Kidney (tissue), 14 donors: ENCODE data around the gene ST8SIA3. TPM values are rescaled to one million over a fixed set of nuclear protein-coding genes. Genes with fewer than 3 reads are reported as not detected.

Experiments
- DNase-seq, 5 donors: peaks; one replicate each; pipeline ENCODE4 v3.0.0-alpha.2; 2013 to 2020
- FAIRE-seq: peaks from 2 replicates; lab custom pipeline; 2012; peaks lifted over from hg19 to GRCh38; lab: Jason Lieb, UNC
- H3K27ac ChIP-seq, 2 donors: one replicate each; pipeline ENCODE4 v1.7.0; 2013; ENCODE audit warnings: low read depth in 2 of 2, low read length in 2 of 2, inconsistent platforms in 1 of 2
- H3K27me3 ChIP-seq: one replicate; pipeline ENCODE4 v1.7.1; 2013; ENCODE audit warnings: low read length, inconsistent platforms; ENCODE audit not compliant: control insufficient read depth, insufficient read depth
- H3K36me3 ChIP-seq, 3 donors: one replicate each; pipeline versions ENCODE4 v1.7.0 to v1.7.1; 2013; ENCODE audit warnings: low read length in 3 of 3, control low read depth in 1 of 3, inconsistent platforms in 1 of 3; ENCODE audit not compliant: insufficient read depth in 3 of 3, control insufficient read depth in 2 of 3
- H3K4me1 ChIP-seq, 3 donors: one replicate each; pipeline versions ENCODE4 v1.7.0 to v1.7.1; 2013; ENCODE audit warnings: low read length in 3 of 3, inconsistent platforms in 1 of 3, low read depth in 1 of 3; ENCODE audit not compliant: control insufficient read depth in 2 of 3, insufficient read depth in 2 of 3
- H3K4me3 ChIP-seq, 3 donors: one replicate each; pipeline versions ENCODE4 v1.7.0 to v1.8.1; 2013; ENCODE audit warnings: low read length in 3 of 3, control low read depth in 1 of 3, inconsistent platforms in 1 of 3
- H3K9ac ChIP-seq, 3 donors: one replicate each; pipeline versions ENCODE4 v1.7.0 to v1.7.1; 2013; ENCODE audit warnings: low read length in 3 of 3, control low read depth in 1 of 3, inconsistent platforms in 1 of 3
- H3K9me3 ChIP-seq, 3 donors: one replicate each; pipeline versions ENCODE4 v1.7.0 to v1.7.1; 2013; ENCODE audit warnings: low read length in 3 of 3, control low read depth in 1 of 3, inconsistent platforms in 1 of 3; ENCODE audit not compliant: control insufficient read depth in 2 of 3, insufficient read depth in 1 of 3
- intact Hi-C: fragments of 100-400 bp; cut with DNase I; formaldehyde crosslinking; loops from one replicate; pipeline ENCODE4 v1.11.1; 2022
- polyA plus RNA-seq: library from polyadenylated mRNA; stranded (reverse); fragments of 350-450 nt; fragmentation: Illumina TruSeq; extraction: RNeasy Lipid Tissue Mini Kit (QIAGEN cat#74804); gene quantifications from one replicate; pipeline ENCODE4 v1.2.3, GENCODE V29; 2014; ENCODE audit warnings: low read depth, low replicate concordance; ENCODE audit not compliant: insufficient read depth
- total RNA-seq: library from RNA; stranded (reverse); fragmentation: NEBNext Ultra II Directional; extraction: Animal tissue kit (Norgen Biotek cat#: 25700); gene quantifications from one replicate; pipeline ENCODE4 v1.2.1, GENCODE V29; 2021
- TF ChIP-seq, protein P1 (sequence below): IDR thresholded peaks from 3 replicates; pipeline ENCODE4 v1.5.1; 2012; ENCODE audit warnings: mild to moderate bottlenecking, moderate library complexity, borderline replicate concordance; ENCODE audit not compliant: insufficient read depth; ENCODE audit errors: extremely low read depth
- donor health status: control.
- donor health status: control.
- donor health status: control.
- donor health status: control.
- donor health status: control.
- donor health status: DM: yes; HTN: yes; CAD: no.
- donor health status: Normal renal cell carcinoma (clear cell type).

The ST8SIA3 gene
- total and polyA plus RNA-seq, 2 donors from 2014 or later, result not detected

DNA sequence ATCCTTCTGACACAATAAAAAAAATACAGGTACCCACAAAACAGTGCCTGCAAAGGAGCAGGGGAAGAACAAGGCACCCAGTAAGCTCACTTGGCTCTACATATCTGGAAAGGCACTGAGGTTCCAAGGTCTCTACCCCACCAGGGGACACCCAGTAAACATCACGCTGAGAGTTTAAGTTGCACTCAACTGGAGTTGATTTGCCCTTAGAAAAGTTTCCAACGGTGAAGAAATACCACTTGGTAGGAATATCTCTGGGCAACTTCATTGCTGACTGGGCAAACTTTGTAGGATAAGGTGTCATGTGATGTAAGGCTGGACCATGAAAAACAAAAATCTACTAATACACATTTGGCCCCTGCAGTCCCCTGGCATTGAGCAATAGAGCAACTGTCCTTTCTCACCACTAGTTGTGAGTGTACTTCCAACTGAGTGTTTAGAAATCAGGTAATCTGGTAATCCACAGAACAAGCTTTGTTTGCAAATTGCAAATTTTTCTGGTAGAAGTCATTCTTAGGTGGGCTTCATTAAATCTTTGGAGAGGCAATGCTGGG lies 14.2 kb downstream of the ST8SIA3 start:
- DNase-seq (no peak), FAIRE-seq (no peak)
- no peaks in the 10 kb centered on the region for H3K4me1 ChIP-seq
- no peak overlapping the region for H3K27ac ChIP-seq
- TF ChIP-seq, protein P1, sequence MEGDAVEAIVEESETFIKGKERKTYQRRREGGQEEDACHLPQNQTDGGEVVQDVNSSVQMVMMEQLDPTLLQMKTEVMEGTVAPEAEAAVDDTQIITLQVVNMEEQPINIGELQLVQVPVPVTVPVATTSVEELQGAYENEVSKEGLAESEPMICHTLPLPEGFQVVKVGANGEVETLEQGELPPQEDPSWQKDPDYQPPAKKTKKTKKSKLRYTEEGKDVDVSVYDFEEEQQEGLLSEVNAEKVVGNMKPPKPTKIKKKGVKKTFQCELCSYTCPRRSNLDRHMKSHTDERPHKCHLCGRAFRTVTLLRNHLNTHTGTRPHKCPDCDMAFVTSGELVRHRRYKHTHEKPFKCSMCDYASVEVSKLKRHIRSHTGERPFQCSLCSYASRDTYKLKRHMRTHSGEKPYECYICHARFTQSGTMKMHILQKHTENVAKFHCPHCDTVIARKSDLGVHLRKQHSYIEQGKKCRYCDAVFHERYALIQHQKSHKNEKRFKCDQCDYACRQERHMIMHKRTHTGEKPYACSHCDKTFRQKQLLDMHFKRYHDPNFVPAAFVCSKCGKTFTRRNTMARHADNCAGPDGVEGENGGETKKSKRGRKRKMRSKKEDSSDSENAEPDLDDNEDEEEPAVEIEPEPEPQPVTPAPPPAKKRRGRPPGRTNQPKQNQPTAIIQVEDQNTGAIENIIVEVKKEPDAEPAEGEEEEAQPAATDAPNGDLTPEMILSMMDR, result no peak
- no peak overlapping the region for H3K4me3 ChIP-seq
- intact Hi-C loops, result no loop called here
- H3K27me3 ChIP-seq, result no peaks in the 10 kb centered on the region
- H3K9ac ChIP-seq, result no peak overlapping the region
- no peaks in the 10 kb centered on the region for H3K36me3 ChIP-seq
- H3K9me3 ChIP-seq, result no peaks in the 10 kb centered on the region

DNA sequence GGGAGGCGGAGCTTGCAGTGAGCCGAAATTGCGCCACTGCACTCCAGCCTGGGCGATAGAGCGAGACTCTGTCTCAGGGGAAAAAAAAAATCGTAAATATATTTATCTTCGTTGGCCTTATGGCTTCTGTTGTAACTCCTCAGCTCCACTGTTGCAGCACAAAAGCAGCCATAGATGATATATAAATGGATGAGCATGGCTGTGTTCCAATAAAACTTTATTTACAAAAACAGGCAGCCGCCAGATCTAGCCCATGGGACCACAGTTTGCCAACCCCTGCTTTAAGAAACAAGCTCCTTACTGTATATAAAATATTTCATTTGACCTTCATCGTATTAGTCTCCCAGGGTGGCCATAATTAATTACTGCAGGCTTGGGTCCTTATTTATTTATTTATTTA lies 20.1 kb downstream of the ST8SIA3 start:
- H3K27ac ChIP-seq, result no peak overlapping the region
- H3K9me3 ChIP-seq, result no peaks in the 10 kb centered on the region
- H3K9ac ChIP-seq, result no peak overlapping the region
- DNase-seq (no peak), FAIRE-seq (no peak)
- no peaks in the 10 kb centered on the region for H3K27me3 ChIP-seq
- H3K4me3 ChIP-seq, result no peak overlapping the region
- no peaks in the 10 kb centered on the region for H3K4me1 ChIP-seq
- intact Hi-C loops, result no loop called here
- no peaks in the 10 kb centered on the region for H3K36me3 ChIP-seq
- TF ChIP-seq, protein P1, result no peak

DNA sequence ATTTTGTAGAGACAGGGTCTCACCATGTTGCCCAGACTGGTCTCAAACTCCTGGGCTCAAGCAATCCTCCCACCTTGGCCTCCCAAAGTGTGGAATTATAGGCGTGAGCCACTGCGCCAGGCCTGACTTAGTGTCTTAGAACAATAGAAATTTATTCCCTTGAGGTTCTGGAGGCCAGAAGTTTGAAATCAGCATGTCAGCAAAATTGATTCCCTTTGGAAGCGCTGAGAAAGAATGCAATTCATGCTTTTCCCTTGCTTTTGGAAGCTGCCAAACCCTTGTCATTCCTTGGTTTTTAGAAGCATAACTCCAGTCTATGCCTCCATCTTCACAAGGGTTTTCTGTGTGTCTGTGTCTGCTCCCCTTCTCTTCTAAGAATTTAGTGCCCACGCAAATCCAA lies 20.7 kb downstream of the ST8SIA3 start:
- H3K4me3 ChIP-seq, result no peak overlapping the region
- DNase-seq (no peak), FAIRE-seq (no peak)
- no peak overlapping the region for H3K9ac ChIP-seq
- TF ChIP-seq, protein P1, result no peak
- no peaks in the 10 kb centered on the region for H3K27me3 ChIP-seq
- no peaks in the 10 kb centered on the region for H3K4me1 ChIP-seq
- H3K27ac ChIP-seq, result no peak overlapping the region
- H3K36me3 ChIP-seq, result no peaks in the 10 kb centered on the region
- no peaks in the 10 kb centered on the region for H3K9me3 ChIP-seq
- intact Hi-C loops, result no loop called here

DNA sequence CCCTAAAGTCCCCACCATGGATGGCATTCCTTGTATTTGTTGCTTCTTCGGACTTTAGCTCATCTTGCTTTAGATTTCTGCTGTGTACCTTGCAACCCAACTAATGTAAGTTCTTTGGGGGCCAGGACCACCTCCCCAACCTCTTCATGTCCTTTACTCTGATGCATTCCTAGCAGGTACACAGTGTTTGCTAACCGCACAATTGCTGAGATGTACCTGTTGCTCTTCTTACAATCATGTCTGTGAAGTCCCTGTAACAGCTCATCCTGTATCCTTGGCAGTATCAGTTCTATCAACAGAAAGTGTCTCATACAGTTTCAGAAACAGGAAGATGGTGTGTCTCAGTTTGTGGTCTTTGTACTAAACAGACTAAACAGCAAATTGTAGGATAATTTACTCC lies 24.1 kb downstream of the ST8SIA3 start:
- Histone ChIP-seq H3K27me3 (no peaks in the 10 kb centered on the region), H3K9ac (no peak overlapping the region), H3K4me1 (no peaks in the 10 kb centered on the region), H3K9me3 (peaks cover 0 to 2% (median 0%) of the 10 kb centered on the region in 3 donors), H3K4me3 (no peak overlapping the region), H3K27ac (no peak overlapping the region), H3K36me3 (no peaks in the 10 kb centered on the region)
- intact Hi-C loops, result no loop called here
- DNase-seq (no peak), FAIRE-seq (no peak)
- TF ChIP-seq, protein P1, result no peak
